ENCODE data around the gene RAD18.

Gene RAD18

DNA sequence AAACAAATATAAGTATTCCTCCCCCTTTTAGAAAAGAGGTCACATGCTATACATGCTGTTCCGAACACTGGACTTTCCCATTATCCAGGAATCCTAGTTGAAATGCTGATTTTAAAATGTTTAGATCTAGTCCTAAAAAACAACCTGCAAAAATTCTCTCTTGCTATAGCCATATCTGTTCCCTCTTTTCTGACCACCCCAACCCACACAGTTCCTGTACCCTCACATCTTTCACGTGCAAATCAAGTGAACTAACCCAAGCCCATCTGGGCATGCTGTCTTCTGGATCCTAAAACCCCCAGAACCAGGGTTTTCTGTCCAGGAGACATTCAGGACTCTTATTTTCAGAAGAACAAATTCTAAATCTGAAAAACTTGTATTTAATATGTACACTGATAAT, 67.4 kb downstream of the RAD18 start:
- Histone ChIP-seq H3K4me1 (ENCODE audit: insufficient read depth, low read length, severe bottlenecking) (no peaks in the 10 kb centered on the region), H3K4me3 (ENCODE audit: low read depth, low read length, poor library complexity, severe bottlenecking) (no peak overlapping the region), H4K20me1 (ENCODE audit: insufficient read depth, low read length) (no peaks in the 10 kb centered on the region), H3K9ac (ENCODE audit: low read length) (no peak overlapping the region), H2AFZ (ENCODE audit: low read length) (no peak overlapping the region), H3K79me2 (ENCODE audit: insufficient read depth, low read length) (no peaks in the 10 kb centered on the region), H3K27ac (ENCODE audit: low read depth, low read length, poor library complexity, severe bottlenecking) (no peak overlapping the region), H3K36me3 (ENCODE audit: insufficient read depth, low read length) (peaks cover 45% of the 10 kb centered on the region), H3K4me2 (ENCODE audit: low read length) (no peak overlapping the region), H3K27me3 (ENCODE audit: insufficient read depth, low read length) (no peaks in the 10 kb centered on the region), H3K9me3 (ENCODE audit: low read length) (no peaks in the 10 kb centered on the region), H3K9me2 (ENCODE audit: low read depth, low read length) (no peaks in the 10 kb centered on the region), H3F3A (ENCODE audit: insufficient read depth, low read length) (no peaks in the 10 kb centered on the region)
- no peak for TF ChIP-seq EZH2 (IDR thresholded peaks at IDR 0.05; ENCODE audit: borderline replicate concordance, low read length)
- TF ChIP-seq, protein P1, sequence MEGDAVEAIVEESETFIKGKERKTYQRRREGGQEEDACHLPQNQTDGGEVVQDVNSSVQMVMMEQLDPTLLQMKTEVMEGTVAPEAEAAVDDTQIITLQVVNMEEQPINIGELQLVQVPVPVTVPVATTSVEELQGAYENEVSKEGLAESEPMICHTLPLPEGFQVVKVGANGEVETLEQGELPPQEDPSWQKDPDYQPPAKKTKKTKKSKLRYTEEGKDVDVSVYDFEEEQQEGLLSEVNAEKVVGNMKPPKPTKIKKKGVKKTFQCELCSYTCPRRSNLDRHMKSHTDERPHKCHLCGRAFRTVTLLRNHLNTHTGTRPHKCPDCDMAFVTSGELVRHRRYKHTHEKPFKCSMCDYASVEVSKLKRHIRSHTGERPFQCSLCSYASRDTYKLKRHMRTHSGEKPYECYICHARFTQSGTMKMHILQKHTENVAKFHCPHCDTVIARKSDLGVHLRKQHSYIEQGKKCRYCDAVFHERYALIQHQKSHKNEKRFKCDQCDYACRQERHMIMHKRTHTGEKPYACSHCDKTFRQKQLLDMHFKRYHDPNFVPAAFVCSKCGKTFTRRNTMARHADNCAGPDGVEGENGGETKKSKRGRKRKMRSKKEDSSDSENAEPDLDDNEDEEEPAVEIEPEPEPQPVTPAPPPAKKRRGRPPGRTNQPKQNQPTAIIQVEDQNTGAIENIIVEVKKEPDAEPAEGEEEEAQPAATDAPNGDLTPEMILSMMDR (IDR thresholded peaks at IDR 0.05; ENCODE audit: low read length): no peak

DNA sequence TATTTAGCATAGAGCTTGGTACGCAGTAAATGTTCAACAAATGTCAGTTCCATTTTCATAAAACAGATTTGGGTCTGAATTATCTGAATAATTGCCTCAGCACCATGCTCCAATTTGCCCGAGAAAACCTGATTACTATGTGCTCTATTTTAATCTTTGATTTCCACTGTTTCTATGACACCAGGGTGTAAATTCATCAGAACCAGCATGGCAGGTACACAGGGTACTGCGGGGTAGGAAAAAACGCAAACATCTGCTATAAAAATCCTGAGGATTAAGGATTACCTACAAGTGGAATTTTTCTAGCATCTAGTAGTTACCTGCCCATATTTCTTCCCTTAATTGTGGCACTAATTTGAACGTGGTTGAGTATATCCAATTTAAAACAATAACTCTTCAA, 70.3 kb downstream of the RAD18 start:
- no peak overlapping the region for H3K9ac ChIP-seq (ENCODE audit: low read length)
- H3K27me3 ChIP-seq (ENCODE audit: insufficient read depth, low read length): no peaks in the 10 kb centered on the region
- H3K9me2 ChIP-seq (ENCODE audit: low read depth, low read length): no peaks in the 10 kb centered on the region
- no peak overlapping the region for H3K27ac ChIP-seq (ENCODE audit: low read depth, low read length, poor library complexity, severe bottlenecking)
- peaks cover 41% of the 10 kb centered on the region for H3K36me3 ChIP-seq (ENCODE audit: insufficient read depth, low read length)
- H3K79me2 ChIP-seq (ENCODE audit: insufficient read depth, low read length): no peaks in the 10 kb centered on the region
- H3K4me3 ChIP-seq (ENCODE audit: low read depth, low read length, poor library complexity, severe bottlenecking): no peak overlapping the region
- H3K9me3 ChIP-seq (ENCODE audit: low read length): no peaks in the 10 kb centered on the region
- no peaks in the 10 kb centered on the region for H4K20me1 ChIP-seq (ENCODE audit: insufficient read depth, low read length)
- no peaks in the 10 kb centered on the region for H3F3A ChIP-seq (ENCODE audit: insufficient read depth, low read length)
- H2AFZ ChIP-seq (ENCODE audit: low read length): no peak overlapping the region
- H3K4me1 ChIP-seq (ENCODE audit: insufficient read depth, low read length, severe bottlenecking): no peaks in the 10 kb centered on the region
- H3K4me2 ChIP-seq (ENCODE audit: low read length): no peak overlapping the region
- TF ChIP-seq EZH2 (IDR thresholded peaks at IDR 0.05; ENCODE audit: borderline replicate concordance, low read length): no peak
- TF ChIP-seq, protein P1 (IDR thresholded peaks at IDR 0.05; ENCODE audit: low read length): no peak

DNA sequence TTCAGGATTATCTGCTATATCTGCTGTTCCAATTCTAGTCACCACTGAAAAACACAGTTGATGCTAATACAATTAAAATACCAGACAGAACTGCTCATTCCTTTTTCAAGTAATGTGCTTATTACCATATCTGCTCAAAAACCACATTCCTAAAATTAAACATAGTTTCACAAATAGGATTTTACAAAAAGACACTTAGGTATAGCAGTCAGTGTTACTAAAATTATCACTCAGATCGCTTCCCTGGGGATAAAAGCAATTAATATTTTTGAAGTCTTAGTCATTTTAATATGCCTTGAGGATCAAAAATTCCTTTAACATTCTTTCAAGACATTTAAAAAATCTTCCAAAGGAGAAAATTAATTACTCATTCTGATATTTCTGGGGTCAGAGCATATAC, 71.5 kb downstream of the RAD18 start:
- peaks cover 43% of the 10 kb centered on the region for H3K36me3 ChIP-seq (ENCODE audit: insufficient read depth, low read length)
- H3K27ac ChIP-seq (ENCODE audit: low read depth, low read length, poor library complexity, severe bottlenecking): no peak overlapping the region
- no peaks in the 10 kb centered on the region for H3K79me2 ChIP-seq (ENCODE audit: insufficient read depth, low read length)
- no peak overlapping the region for H3K4me3 ChIP-seq (ENCODE audit: low read depth, low read length, poor library complexity, severe bottlenecking)
- no peaks in the 10 kb centered on the region for H4K20me1 ChIP-seq (ENCODE audit: insufficient read depth, low read length)
- H3K4me2 ChIP-seq (ENCODE audit: low read length): no peak overlapping the region
- TF ChIP-seq, protein P1 (IDR thresholded peaks at IDR 0.05; ENCODE audit: low read length): no peak
- no peak for TF ChIP-seq EZH2 (IDR thresholded peaks at IDR 0.05; ENCODE audit: borderline replicate concordance, low read length)
- no peaks in the 10 kb centered on the region for H3K4me1 ChIP-seq (ENCODE audit: insufficient read depth, low read length, severe bottlenecking)
- H3K9me2 ChIP-seq (ENCODE audit: low read depth, low read length): no peaks in the 10 kb centered on the region
- H3F3A ChIP-seq (ENCODE audit: insufficient read depth, low read length): no peaks in the 10 kb centered on the region
- no peak overlapping the region for H3K9ac ChIP-seq (ENCODE audit: low read length)
- H2AFZ ChIP-seq (ENCODE audit: low read length): no peak overlapping the region
- H3K9me3 ChIP-seq (ENCODE audit: low read length): no peaks in the 10 kb centered on the region
- H3K27me3 ChIP-seq (ENCODE audit: insufficient read depth, low read length): no peaks in the 10 kb centered on the region

Data from OCI-LY1 (cell line).